ENCODE results near the gene SH2D7. TPM values are rescaled to one million over a fixed set of nuclear protein-coding genes. Genes with fewer than 3 reads are reported as not detected.

The SH2D7 gene
- total RNA-seq, 1 experiment from 2014 or later, result not detected

DNA sequence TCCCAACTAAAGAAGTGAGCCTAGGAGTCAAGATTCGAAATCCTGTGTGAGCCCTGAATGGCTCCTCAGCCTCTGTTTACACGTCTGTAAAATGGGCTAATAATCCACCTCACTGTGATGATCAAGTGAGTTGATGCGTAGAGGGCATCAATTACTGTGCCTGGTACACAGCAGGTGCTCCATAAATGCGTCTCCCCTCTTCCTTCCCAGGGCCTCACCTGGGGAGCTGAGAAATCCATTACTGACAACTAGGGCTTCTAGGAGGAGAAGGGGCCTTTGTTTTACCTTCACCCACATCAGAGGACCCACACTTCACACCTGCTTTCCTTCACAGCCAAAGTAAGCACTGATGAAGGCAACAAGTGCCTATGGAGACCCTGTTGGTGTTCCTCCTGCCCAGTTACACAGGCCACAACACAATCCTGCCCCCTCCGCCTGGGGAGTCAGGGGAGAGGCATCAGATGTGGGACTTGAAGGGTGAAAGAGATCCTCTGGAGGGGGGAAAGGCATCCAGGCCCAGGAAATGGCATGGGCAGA, 37.5 kb downstream of the SH2D7 start:
- H2AFZ ChIP-seq (ENCODE audit: low read length), result no peak overlapping the region
- WGBS (ENCODE audit: extremely low coverage, insufficient read length, low lambda C conversion rate), result no CpG with 5 or more reads among the region's 5 CpGs
- H3K18ac ChIP-seq (ENCODE audit: insufficient read length, low read depth, low read length), result no peak overlapping the region
- H2BK12ac ChIP-seq (ENCODE audit: insufficient read length, low read depth, low read length), result no peak overlapping the region
- no peak overlapping the region for H3K23ac ChIP-seq (ENCODE audit: insufficient read length, low read depth, low read length)
- peaks cover 2% of the 10 kb centered on the region; the same call in 1 of the 2 replicates for H3K27me3 Mint-ChIP-seq (ENCODE audit: low read depth)
- H2BK120ac ChIP-seq (ENCODE audit: low read depth, low read length, poor library complexity, severe bottlenecking), result no peak overlapping the region
- H3K36me3 Mint-ChIP-seq (ENCODE audit: insufficient read depth in 1 of 3, low read depth in 3 of 3), result peaks cover 0 to 3% (median 3%) of the 10 kb centered on the region in 3 experiments; a peak in 3 of 7 replicates
- no peak overlapping the region for H2BK5ac ChIP-seq (ENCODE audit: insufficient read length, low read length)
- peak overlapping the region in 2 of 3 experiments; percentile 74 to 75; a peak in 3 of 7 replicates for H3K27ac Mint-ChIP-seq
- no peak overlapping the region for H3K27ac ChIP-seq (ENCODE audit: insufficient read length, low read depth, low read length)
- peaks cover 22 to 27% of the 10 kb centered on the region in 2 experiments for H3K4me1 Mint-ChIP-seq
- no peak overlapping the region for H3T11ph ChIP-seq (ENCODE audit: low read length)
- peak overlapping the region; percentile 80 to 91 for H3K4me3 Mint-ChIP-seq
- H3K14ac ChIP-seq (ENCODE audit: insufficient read depth, low read length), result no peak overlapping the region
- no peak overlapping the region for H2AK5ac ChIP-seq (ENCODE audit: insufficient read length, low read length)
- H4K5ac ChIP-seq (ENCODE audit: insufficient read length, low read depth, low read length), result no peak overlapping the region
- peaks cover 6% of the 10 kb centered on the region for H3K23me2 ChIP-seq (ENCODE audit: insufficient read length, low read depth, low read length, poor library complexity, severe bottlenecking)
- no peaks in the 10 kb centered on the region for H3K79me2 ChIP-seq (ENCODE audit: insufficient read depth, low read length)
- H3K56ac ChIP-seq (ENCODE audit: insufficient read length, low read depth, low read length), result no peak overlapping the region
- H4K91ac ChIP-seq (ENCODE audit: insufficient read length, low read depth, low read length), result no peak overlapping the region
- TF ChIP-seq, protein P1, sequence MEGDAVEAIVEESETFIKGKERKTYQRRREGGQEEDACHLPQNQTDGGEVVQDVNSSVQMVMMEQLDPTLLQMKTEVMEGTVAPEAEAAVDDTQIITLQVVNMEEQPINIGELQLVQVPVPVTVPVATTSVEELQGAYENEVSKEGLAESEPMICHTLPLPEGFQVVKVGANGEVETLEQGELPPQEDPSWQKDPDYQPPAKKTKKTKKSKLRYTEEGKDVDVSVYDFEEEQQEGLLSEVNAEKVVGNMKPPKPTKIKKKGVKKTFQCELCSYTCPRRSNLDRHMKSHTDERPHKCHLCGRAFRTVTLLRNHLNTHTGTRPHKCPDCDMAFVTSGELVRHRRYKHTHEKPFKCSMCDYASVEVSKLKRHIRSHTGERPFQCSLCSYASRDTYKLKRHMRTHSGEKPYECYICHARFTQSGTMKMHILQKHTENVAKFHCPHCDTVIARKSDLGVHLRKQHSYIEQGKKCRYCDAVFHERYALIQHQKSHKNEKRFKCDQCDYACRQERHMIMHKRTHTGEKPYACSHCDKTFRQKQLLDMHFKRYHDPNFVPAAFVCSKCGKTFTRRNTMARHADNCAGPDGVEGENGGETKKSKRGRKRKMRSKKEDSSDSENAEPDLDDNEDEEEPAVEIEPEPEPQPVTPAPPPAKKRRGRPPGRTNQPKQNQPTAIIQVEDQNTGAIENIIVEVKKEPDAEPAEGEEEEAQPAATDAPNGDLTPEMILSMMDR (conservative IDR thresholded peaks at IDR 0.05), result no peak
- H4K20me1 ChIP-seq (ENCODE audit: control insufficient read depth, insufficient read depth, insufficient read length), result no peaks in the 10 kb centered on the region
- H3K79me1 ChIP-seq (ENCODE audit: insufficient read depth, low read depth, low read length, poor library complexity, severe bottlenecking), result no peaks in the 10 kb centered on the region
- H3K9me3 Mint-ChIP-seq, result no peaks in the 10 kb centered on the region; a peak in 1 of 5 replicates
- H3K4ac ChIP-seq (ENCODE audit: low read depth, low read length), result no peak overlapping the region
- H3K27me3 ChIP-seq (ENCODE audit: insufficient read depth, low read length), result no peaks in the 10 kb centered on the region
- no peak overlapping the region for H2BK15ac ChIP-seq (ENCODE audit: low read depth, low read length)
- no peak overlapping the region for H4K8ac ChIP-seq (replicated peaks; ENCODE audit: insufficient read length, low read depth, low read length)
- H2BK20ac ChIP-seq (ENCODE audit: low read depth, low read length, poor library complexity, severe bottlenecking), result no peak overlapping the region
- DNase-seq, result no peak
- peak overlapping the region; percentile 59 for H3K4me2 ChIP-seq (ENCODE audit: insufficient read depth, insufficient read length, low read length)
- no peaks in the 10 kb centered on the region for H3K9me3 ChIP-seq (ENCODE audit: control insufficient read depth, low read depth, low read length)
- H3K9ac ChIP-seq (ENCODE audit: extremely low read depth, insufficient read length, low read length), result no peak overlapping the region
- peaks cover 3% of the 10 kb centered on the region; the same call in 1 of the 2 replicates for H3K4me1 ChIP-seq (ENCODE audit: insufficient read depth, low read length)
